C4-2B (cell line): ENCODE results near the gene ASB18.
A peak's percentile ranks its signal among the peaks of the same experiment; 100 is the strongest.

ENCODE experiments used
- H3K27ac ChIP-seq: fragments of 450-650 bp; 2 replicates; pipeline ENCODE4 v1.5.1; 2017
- CTCF ChIP-seq: fragments of 450-650 bp; conservative IDR thresholded peaks from 2 replicates; pipeline ENCODE4 v1.5.1; 2017; ENCODE audit warnings: mild to moderate bottlenecking
- ZFX ChIP-seq: fragments of 450-650 bp; IDR thresholded peaks from 2 replicates; pipeline ENCODE4 v1.6.1; 2017

ASB18 gene

GRCh38 chr2:236178890-236179235 is 85.3 kb downstream of the ASB18 start:
- no peak overlapping the region for H3K27ac ChIP-seq
- TF ChIP-seq CTCF (no peak), ZFX (no peak)

GRCh38 chr2:236177967-236178889 is 86.0 kb downstream of the ASB18 start:
- H3K27ac ChIP-seq: 0 out of 2 replicates have a peak overlapping the region, but pooled peaks have one; percentile 3

GRCh38 chr2:236177604-236177966 is 86.6 kb downstream of the ASB18 start:
- TF ChIP-seq CTCF (no peak), ZFX (no peak)
- no peak overlapping the region for H3K27ac ChIP-seq

More at GRCh38 chr2:236177967-236178889, 86.0 kb downstream of the ASB18 start:
- TF ChIP-seq CTCF (peak; percentile 91), ZFX (no peak)

GRCh38 chr2:236176951-236177350 is 87.3 kb downstream of the ASB18 start:
- no peak for TF ChIP-seq CTCF
- no peak for TF ChIP-seq ZFX
- no peak overlapping the region for H3K27ac ChIP-seq

GRCh38 chr2:236176417-236176816 is 87.8 kb downstream of the ASB18 start:
- TF ChIP-seq ZFX: no peak
- TF ChIP-seq CTCF: peak; percentile 70
- no peak overlapping the region for H3K27ac ChIP-seq

DNA sequence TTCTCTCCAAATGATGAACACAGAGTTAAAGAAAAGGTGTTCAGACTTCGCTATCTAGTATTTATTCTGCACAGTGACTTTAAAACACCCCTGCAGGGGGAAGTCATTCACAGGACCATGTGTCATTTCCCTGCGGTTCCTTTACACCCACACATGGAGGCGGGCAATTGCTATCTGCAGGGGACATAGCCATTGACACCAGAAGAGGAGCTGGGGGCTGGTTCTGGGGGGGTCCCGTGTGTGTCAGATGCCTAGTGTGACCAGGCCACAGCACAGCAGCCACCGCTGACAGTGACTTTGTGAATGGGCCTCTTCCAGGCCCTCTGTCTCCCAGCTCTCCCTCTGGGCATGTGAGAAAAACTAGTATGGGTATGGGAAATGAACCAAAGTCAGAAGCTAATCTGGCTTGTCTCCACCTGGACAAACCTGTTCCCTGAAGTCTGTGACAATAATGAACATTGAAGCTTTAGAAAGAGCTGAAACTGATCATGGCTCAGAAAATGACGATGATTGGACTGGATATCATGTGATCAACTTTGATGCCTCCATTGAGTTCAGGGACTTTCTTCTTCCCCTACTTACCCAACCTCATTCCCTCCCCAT is 88.6 kb downstream of the ASB18 start:
- H3K27ac ChIP-seq: peak overlapping the region; percentile 30; the same call in 1 of the 2 replicates
- TF ChIP-seq CTCF (no peak), ZFX (no peak)
